22Rv1 (cell line): Measurements from ENCODE around the gene MARCHF10.
"Not testable (repeated sequence)": the region's sequence is repeated elsewhere in the genome, so short reads cannot be mapped to it uniquely, and the experiment has no call there.

Experiments used
- H3K27ac ChIP-seq: fragments of 450-650 bp; 2 replicates; pipeline ENCODE4 v1.5.1; 2017
- ZFX ChIP-seq: fragments of 450-650 bp; IDR thresholded peaks from 2 replicates; pipeline ENCODE4 v1.6.1; 2017; ENCODE audit warnings: antibody characterized with exemption, borderline replicate concordance
- TF ChIP-seq, protein P1 (sequence below): fragments of 450-650 bp; IDR thresholded peaks from 2 replicates; pipeline ENCODE4 v1.5.1; 2017; ENCODE audit warnings: mild to moderate bottlenecking

Gene MARCHF10, protein sequence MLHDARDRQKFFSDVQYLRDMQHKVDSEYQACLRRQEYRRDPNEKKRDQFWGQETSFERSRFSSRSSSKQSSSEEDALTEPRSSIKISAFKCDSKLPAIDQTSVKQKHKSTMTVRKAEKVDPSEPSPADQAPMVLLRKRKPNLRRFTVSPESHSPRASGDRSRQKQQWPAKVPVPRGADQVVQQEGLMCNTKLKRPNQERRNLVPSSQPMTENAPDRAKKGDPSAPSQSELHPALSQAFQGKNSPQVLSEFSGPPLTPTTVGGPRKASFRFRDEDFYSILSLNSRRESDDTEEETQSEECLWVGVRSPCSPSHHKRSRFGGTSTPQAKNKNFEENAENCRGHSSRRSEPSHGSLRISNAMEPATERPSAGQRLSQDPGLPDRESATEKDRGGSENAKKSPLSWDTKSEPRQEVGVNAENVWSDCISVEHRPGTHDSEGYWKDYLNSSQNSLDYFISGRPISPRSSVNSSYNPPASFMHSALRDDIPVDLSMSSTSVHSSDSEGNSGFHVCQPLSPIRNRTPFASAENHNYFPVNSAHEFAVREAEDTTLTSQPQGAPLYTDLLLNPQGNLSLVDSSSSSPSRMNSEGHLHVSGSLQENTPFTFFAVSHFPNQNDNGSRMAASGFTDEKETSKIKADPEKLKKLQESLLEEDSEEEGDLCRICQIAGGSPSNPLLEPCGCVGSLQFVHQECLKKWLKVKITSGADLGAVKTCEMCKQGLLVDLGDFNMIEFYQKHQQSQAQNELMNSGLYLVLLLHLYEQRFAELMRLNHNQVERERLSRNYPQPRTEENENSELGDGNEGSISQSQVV

DNA sequence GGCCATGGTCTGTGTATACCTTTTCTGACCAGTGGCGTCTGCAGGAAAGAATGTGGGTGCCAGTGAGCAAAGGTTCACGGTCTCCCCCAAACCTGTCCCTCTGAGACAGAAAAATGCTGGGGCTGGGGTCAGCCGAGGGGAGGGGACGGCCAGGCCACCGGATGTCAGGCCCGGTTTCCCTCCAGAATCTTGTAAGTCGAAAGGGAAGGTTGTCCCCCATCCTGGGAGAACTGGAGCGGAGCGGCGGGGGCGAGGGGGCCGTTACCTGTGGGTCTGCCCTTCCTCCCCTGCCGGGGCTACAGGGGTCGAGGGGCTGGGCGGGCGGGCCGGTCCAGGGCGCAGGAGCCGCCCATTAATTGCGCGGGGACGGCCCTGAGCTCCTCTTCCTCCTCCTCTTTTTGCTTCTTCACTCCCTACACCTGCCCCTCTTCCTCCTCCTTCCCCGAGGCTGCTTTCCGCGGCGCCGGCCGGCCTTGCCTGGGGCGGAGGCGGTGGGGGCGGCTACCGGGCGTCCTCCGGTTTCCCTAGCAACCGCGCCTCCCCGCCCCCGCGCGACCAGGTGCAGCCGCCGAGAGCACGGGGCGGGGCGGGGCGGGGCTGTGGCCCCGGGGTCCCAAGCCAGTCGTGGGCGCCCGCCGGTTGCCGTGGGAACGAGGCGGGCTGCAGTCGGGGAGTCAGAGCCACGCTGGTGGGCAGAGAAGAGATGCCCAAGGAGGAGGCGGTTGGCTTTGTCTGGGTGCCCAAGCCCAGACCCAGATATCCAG lies at the start of gene MARCHF10:
Gene MARCHF10 (minus strand): TSS at position 503 of the 764 bp plus-strand sequence. CDS start 6,579 bp downstream, outside the sequence.
- TF ChIP-seq ZFX = no peak
- TF ChIP-seq, protein P1, sequence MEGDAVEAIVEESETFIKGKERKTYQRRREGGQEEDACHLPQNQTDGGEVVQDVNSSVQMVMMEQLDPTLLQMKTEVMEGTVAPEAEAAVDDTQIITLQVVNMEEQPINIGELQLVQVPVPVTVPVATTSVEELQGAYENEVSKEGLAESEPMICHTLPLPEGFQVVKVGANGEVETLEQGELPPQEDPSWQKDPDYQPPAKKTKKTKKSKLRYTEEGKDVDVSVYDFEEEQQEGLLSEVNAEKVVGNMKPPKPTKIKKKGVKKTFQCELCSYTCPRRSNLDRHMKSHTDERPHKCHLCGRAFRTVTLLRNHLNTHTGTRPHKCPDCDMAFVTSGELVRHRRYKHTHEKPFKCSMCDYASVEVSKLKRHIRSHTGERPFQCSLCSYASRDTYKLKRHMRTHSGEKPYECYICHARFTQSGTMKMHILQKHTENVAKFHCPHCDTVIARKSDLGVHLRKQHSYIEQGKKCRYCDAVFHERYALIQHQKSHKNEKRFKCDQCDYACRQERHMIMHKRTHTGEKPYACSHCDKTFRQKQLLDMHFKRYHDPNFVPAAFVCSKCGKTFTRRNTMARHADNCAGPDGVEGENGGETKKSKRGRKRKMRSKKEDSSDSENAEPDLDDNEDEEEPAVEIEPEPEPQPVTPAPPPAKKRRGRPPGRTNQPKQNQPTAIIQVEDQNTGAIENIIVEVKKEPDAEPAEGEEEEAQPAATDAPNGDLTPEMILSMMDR = no peak
- H3K27ac ChIP-seq = no peak within 1 kb of the TSS

DNA sequence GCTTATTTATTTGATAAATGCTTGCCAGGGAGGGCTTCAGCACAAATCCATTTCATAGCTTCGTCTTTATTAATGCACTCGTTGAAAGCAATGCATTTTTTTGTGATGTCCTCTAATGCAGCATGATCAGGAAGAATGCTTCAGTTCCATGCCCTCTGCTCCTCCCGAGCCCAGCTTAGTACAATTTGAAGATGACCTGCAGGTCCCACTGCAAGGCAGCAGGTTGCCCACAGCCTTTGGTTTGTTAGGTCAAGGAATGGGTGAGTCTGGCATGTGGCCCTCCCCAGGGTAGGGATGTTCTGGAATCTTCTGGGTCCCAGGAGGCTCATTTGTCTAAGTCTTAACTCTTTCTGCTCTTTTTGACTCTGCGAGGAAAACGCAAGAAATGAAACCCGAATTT lies 49.4 kb upstream of the MARCHF10 start:
- no peak overlapping the region for H3K27ac ChIP-seq
- no peak for TF ChIP-seq ZFX
- TF ChIP-seq, protein P1 = no peak

DNA sequence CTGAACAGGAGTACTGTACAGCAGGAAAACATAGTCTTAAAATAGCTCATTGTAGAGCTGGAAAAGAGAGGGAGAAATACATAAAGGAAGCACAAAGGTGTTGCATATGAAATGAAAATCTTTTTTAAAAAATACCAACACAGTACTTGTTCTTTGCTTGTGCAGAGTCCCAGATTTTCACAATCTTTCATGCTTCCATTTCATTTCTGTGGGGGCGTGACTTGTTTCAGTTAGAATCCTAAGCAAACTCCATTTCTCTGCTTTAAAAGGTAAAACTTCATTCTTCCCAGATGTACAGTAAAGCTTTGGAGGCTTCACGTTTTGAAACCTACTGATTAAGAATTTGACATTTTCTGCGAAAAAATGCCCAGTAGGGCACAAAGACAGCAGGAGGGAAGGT lies 48.5 kb upstream of the MARCHF10 start:
- TF ChIP-seq ZFX = no peak
- TF ChIP-seq, protein P1 = no peak
- H3K27ac ChIP-seq = no peak overlapping the region

DNA sequence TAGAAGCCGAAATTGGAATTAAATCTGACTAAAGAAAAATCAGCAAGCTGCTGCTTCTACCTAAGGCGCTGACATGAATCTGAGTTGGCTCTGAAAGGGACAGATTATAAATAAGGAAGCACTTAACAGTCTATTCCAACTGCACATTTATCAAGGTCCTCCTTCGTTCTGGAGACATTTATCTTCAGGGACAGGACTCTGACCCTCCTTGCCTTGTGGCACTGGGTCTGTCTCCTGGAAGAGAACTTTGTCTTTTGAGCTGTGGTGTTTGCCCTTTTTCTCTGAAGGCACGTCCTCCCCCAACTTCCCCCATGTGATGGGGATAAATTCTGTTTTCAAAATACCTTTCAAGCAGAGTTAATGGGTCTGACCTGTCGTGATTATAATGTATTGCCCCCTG lies 47.0 kb upstream of the MARCHF10 start:
- no peak overlapping the region for H3K27ac ChIP-seq
- TF ChIP-seq, protein P1 = no peak
- TF ChIP-seq ZFX = no peak

DNA sequence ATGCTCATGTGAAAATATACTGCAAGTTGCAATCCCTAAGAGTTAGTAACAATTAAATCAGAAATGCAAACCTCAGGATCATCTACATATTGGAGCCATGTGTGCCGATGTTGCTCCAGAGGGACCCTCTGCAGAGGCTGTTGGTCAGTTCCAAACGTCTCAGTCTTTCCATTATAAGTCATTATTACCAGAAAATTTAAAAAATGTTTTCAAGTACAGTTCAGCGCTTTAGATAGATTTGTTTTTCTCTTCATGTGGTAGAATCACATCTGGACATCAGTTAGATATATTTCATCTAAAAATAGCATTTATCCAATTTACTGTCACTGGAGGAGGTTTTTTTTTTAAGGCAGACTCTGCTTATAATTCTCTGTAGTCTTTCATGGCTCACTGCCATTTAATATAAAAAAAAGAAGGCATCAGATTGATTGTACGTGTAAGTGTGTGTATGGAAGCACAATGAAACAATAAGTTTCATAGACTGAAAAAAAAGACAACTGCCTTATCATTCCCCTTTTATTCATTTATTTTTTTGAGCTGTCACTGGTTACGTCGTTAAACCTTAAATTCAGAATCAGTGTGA lies 46.1 kb upstream of the MARCHF10 start:
- H3K27ac ChIP-seq = no peak overlapping the region
- TF ChIP-seq, protein P1 = no peak
- no peak for TF ChIP-seq ZFX

DNA sequence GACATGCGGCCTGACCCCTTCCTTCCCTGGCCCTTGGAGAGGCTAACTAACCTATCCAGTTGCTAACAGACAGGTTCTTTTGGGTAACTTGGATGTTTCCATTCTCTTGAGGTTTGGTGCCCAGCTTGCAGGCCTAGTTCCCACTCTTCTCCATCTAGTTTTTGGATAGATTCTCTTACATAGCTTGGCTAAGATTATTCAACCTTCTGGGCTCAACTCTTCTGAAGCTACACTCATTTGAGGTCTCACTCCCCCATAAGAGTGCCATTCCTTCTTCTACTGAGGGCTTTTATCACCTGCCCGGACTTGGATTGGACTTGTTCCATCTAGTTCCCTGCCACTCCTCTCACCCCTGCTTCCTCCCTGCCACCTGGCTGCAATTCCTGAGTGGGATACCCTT lies 44.1 kb upstream of the MARCHF10 start:
- TF ChIP-seq, protein P1 = no peak
- no peak for TF ChIP-seq ZFX
- no peak overlapping the region for H3K27ac ChIP-seq

DNA sequence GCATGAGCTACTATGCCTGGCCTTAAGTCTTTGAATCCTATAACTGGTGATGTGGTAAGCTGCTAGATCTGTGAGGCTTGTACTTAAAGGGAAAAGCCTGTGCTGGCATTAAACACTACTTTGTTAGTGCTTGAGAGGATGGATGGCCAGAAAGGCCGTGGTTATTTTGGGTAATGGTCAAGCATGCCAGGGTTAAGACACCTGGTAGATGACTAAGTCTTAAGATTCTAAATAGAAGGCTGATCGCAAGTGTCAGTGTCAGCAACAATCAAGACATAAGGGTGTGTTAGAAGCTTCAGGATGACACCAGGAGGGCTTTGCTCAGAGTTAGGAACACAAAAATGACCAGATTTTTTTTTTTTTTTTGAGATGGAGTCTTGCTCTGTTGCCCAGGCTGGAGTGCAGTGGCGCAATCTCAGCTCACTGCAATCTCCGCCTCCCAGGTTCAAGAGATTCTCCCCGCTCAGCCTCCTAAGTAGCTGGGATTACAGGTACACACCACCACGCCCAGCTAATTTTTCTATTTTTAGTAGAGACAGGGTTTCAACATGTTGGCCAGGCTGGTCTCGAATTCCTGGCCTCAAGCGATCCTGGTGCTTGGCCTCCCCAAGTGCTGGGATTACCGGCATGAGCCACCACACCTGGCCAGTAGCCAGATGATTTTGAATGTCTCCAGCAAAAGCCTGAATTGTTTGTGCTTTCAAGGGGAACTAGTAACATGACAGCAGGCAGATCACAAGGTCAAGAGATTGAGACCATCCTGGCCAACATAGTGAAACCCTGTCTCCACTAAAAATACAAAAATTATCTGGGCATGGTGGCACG lies 41.7 kb upstream of the MARCHF10 start:
- H3K27ac ChIP-seq = not testable (repeated sequence)
